K562 (cell line): ENCODE measurements around the gene MTMR3.

Source experiments
- EP300 ChIP-seq: IDR thresholded peaks from 2 replicates; pipeline ENCODE4 v1.6.1; 2012; ENCODE audit warnings: low read length, improper control_type of control experiment
- MYC ChIP-seq, 2 experiments: fragments of 250-450 bp in 1 of 2; sonication (Bioruptor Pico) in 1 of 2; IDR thresholded peaks; 2 replicates each; pipeline versions ENCODE4 v1.5.1 to v1.6.1; 2012 to 2021; ENCODE audit warnings: low read depth in 2 of 2, borderline replicate concordance in 1 of 2, improper control_type of control experiment in 1 of 2, low read length in 1 of 2, mild to moderate bottlenecking in 1 of 2, moderate library complexity in 1 of 2
- NFIC ChIP-seq: fragments of 450-650 bp; IDR thresholded peaks from 2 replicates; pipeline ENCODE4 v1.6.1; 2017; ENCODE audit warnings: mild to moderate bottlenecking, inconsistent platforms
- POLR2A ChIP-seq: fragments of 450-650 bp; conservative IDR thresholded peaks from 2 replicates; pipeline ENCODE4 v1.6.1; 2016
- RAD21 ChIP-seq, 2 experiments: fragments of 250-450 bp in 1 of 2; fragments of 450-650 bp in 1 of 2; sonication (Bioruptor Pico) in 1 of 2; formaldehyde crosslinking in 1 of 2; IDR thresholded peaks in 1 of 2; conservative IDR thresholded peaks in 1 of 2; 2 replicates each; pipeline versions ENCODE4 v1.4.0 to v1.8.0; 2020 to 2022; ENCODE audit warnings: mild to moderate bottlenecking in 2 of 2, moderate library complexity in 1 of 2
- RBBP5 ChIP-seq: fragments of 200-600 bp; sonication (generic); IDR thresholded peaks from 2 replicates; pipeline ENCODE4 v1.6.1; 2012; ENCODE audit warnings: borderline replicate concordance, mild to moderate bottlenecking, low read length, control low read depth, inconsistent platforms; ENCODE audit not compliant: insufficient read depth, poor library complexity, severe bottlenecking
- SIX5 ChIP-seq, 2 experiments: IDR thresholded peaks; 2 replicates each; pipeline ENCODE4 v1.6.1; 2011; ENCODE audit warnings: low read length in 2 of 2, borderline replicate concordance in 1 of 2, low read depth in 1 of 2, mild to moderate bottlenecking in 1 of 2, moderate library complexity in 1 of 2; ENCODE audit not compliant: insufficient read depth in 1 of 2
- ZNF707 ChIP-seq: fragments of 250-450 bp; sonication (Bioruptor Pico); conservative IDR thresholded peaks from 2 replicates; pipeline ENCODE4 v1.8.0; 2022; ENCODE audit warnings: inconsistent platforms, mild to moderate bottlenecking, moderate library complexity
- TF ChIP-seq, protein P1 (sequence below), 2 experiments: fragments of 450-650 bp in 1 of 2; sonication (generic) in 1 of 2; formaldehyde crosslinking in 1 of 2; IDR thresholded peaks; 2 replicates each; pipeline versions ENCODE4 v1.7.1 to v1.9.0; 2016 to 2022; ENCODE audit warnings: inconsistent platforms in 1 of 2, mild to moderate bottlenecking in 1 of 2, missing genetic modification reagents in 1 of 2
- TF ChIP-seq, protein P2 (sequence below): sonication (generic); formaldehyde crosslinking; IDR thresholded peaks from 2 replicates; pipeline ENCODE4 v1.8.0; 2022; ENCODE audit warnings: mild to moderate bottlenecking, low read depth, missing genetic modification reagents

DNA sequence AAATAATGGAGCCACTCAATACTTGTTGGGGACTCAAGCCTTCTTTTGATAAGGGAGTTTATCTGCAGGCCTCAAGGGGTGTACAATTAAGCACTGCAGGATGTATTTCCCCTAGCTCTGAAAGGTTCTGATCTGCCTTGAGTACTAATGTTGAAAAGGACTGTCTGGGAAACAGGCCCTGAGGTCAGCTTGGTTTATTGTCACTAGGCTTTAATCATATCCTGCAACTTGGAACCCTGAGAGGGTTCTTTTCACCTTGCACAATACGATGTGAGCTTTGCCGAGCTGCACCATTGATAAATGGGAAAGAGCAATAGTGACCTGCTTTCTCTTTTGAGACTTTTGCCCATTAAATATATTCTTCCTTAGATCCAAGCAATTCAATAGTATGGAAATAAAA, 165.7 kb downstream of the MTMR3 start:
- no peak for TF ChIP-seq POLR2A
- no peak for TF ChIP-seq ZNF707 (CRISPR knock-in tag)
- no peak for TF ChIP-seq MYC (IDR thresholded peaks at IDR 0.05; ENCODE audit: low read depth, low read length)
- TF ChIP-seq MYC (CRISPR knock-in tag; IDR thresholded peaks at IDR 0.05; ENCODE audit: borderline replicate concordance, low read depth), result no peak
- no peak for TF ChIP-seq EP300
- TF ChIP-seq NFIC, result no peak
- TF ChIP-seq SIX5 (IDR thresholded peaks at IDR 0.05; ENCODE audit: borderline replicate concordance in 1 of 2, insufficient read depth in 1 of 2, low read depth in 1 of 2, low read length in 2 of 2), result no peak
- TF ChIP-seq, protein P1, sequence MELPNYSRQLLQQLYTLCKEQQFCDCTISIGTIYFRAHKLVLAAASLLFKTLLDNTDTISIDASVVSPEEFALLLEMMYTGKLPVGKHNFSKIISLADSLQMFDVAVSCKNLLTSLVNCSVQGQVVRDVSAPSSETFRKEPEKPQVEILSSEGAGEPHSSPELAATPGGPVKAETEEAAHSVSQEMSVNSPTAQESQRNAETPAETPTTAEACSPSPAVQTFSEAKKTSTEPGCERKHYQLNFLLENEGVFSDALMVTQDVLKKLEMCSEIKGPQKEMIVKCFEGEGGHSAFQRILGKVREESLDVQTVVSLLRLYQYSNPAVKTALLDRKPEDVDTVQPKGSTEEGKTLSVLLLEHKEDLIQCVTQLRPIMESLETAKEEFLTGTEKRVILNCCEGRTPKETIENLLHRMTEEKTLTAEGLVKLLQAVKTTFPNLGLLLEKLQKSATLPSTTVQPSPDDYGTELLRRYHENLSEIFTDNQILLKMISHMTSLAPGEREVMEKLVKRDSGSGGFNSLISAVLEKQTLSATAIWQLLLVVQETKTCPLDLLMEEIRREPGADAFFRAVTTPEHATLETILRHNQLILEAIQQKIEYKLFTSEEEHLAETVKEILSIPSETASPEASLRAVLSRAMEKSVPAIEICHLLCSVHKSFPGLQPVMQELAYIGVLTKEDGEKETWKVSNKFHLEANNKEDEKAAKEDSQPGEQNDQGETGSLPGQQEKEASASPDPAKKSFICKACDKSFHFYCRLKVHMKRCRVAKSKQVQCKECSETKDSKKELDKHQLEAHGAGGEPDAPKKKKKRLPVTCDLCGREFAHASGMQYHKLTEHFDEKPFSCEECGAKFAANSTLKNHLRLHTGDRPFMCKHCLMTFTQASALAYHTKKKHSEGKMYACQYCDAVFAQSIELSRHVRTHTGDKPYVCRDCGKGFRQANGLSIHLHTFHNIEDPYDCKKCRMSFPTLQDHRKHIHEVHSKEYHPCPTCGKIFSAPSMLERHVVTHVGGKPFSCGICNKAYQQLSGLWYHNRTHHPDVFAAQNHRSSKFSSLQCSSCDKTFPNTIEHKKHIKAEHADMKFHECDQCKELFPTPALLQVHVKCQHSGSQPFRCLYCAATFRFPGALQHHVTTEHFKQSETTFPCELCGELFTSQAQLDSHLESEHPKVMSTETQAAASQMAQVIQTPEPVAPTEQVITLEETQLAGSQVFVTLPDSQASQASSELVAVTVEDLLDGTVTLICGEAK (IDR thresholded peaks at IDR 0.05), result no peak
- TF ChIP-seq, protein P1 (CRISPR knock-in tag; IDR thresholded peaks at IDR 0.05), result no peak
- TF ChIP-seq RBBP5, result no peak
- TF ChIP-seq RAD21 (CRISPR knock-in tag; conservative IDR thresholded peaks at IDR 0.05 in 1 of 2, IDR thresholded peaks at IDR 0.05 in 1 of 2), result no peak
- TF ChIP-seq, protein P2, sequence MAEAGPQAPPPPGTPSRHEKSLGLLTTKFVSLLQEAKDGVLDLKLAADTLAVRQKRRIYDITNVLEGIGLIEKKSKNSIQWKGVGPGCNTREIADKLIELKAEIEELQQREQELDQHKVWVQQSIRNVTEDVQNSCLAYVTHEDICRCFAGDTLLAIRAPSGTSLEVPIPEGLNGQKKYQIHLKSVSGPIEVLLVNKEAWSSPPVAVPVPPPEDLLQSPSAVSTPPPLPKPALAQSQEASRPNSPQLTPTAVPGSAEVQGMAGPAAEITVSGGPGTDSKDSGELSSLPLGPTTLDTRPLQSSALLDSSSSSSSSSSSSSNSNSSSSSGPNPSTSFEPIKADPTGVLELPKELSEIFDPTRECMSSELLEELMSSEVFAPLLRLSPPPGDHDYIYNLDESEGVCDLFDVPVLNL (CRISPR knock-in tag), result no peak
